GM18951 (cell line): ENCODE results near the gene LACRT.

Experiments
- POLR2A ChIP-seq: IDR thresholded peaks from 4 replicates; pipeline ENCODE4 v1.6.1; 2011; ENCODE audit warnings: mild to moderate bottlenecking; ENCODE audit not compliant: insufficient read length, insufficient read depth; ENCODE audit errors: extremely low read depth
- in situ Hi-C: fragments of 300-500 bp; cut with MboI; formaldehyde crosslinking; loops from one replicate; pipeline ENCODE4 v1.12.0; 2022; ENCODE audit warnings: low sequenced_read_pairs, mixed read lengths, inconsistent platforms; ENCODE audit not compliant: unreplicated experiment

LACRT gene

DNA sequence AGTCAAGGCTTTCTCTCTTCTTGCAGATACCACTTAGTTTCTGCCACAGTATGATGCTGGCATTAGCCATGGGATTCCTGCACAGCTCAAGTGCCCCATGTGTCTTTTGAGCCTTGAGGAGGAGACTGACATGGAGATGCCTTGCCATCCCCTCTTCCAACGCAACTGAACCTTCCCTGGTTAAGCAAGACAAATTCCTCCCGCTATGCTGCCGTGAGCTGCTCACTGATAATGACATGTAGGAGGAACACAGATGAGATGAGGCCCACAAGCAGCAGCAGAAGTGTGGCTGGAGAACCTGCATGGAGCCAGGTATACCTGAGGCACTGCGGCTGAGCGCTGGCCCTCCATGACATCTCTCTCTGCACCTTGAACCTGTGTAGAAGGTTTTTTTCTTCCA, 30.8 kb downstream of the LACRT start:
- no peak for TF ChIP-seq POLR2A
- in situ Hi-C loops, result no loop called here

DNA sequence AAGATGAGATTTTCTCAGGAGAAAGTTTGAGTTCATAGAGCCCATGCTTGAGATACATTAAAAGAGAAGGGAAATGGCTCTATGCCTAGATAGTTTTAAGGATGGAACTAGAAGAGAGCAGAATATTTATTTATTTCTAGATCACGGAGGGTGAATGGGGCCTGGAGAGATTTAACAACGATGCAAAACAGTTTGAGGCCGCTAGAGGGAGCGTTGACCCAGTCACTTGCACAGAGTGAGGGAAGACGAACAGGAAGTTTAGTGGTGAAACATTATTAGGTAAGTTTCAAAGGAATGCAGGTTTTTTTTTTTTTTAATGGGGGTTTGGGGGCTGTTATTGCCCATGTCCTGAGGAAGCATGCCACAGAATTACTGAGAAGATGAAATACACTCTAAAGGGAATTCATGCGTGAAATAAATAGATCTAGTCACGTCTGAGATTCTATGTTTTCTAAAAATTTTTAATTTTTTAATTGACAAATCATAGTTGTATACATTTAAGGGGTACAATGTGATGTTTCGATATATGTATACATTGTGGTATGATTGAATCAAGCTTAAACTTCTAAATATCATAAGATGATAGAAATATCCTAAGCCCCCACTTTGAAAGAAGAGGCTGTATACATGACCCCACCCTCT, 31.4 kb downstream of the LACRT start:
- in situ Hi-C loops, result no loop called here
- no peak for TF ChIP-seq POLR2A

DNA sequence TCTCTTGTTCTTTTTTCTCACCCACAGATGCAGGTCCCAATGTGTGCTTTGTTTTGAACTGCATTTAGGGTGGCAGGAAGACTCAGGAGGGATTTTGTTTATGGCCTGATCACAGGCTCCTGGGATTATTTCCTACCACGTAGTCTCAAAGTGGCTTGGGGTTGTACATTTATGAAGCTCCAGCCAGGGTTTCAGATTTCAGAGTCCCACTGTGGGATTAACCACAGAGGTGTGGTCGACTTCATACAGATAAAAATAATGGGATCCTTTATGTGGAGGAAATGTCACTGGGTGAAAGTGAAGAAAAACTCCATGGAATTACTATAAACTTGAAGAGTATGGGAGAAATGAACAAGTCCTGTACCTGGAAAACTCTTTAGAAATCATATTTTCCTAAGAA, 32.0 kb downstream of the LACRT start:
- in situ Hi-C loops, result no loop called here
- no peak for TF ChIP-seq POLR2A

DNA sequence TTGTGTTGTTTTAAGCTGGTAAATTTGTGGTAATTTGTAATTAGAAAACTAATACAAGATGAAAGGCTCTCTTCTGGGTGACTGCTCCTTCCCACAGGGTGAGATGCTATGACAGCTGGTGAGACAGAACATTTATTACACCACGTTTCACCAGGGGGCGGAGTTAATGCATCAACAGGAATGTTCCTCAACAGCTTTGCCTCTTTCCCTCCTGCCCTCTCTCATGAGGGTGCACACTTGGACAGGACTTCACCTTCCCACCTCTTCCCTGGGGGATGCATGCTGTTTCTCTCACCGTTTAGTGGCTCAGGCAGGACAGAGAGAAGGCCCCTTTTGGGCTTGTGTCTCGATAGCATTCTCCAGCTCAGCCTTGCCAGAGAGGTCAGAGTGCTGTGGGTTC, 32.9 kb downstream of the LACRT start:
- in situ Hi-C loops, result no loop called here
- TF ChIP-seq POLR2A, result no peak

DNA sequence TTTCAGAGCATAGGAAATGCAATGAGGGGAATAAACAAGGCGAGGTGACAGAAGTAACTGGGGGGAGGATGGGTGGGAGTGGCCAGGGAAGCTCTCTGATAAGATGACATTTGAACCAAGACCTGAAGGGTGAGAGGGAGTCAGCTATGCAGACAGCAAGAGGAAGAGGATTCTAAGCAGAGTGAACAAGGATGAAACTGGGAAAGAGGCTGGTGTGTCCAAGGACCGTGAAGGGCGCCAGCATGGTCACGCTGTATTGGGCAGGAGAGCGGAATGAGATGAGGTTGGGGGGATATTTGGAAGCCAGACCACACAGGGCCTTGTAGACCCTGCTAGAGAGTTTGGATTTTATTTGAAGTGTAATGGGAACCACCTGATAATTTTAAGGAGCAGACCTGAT, 35.7 kb downstream of the LACRT start:
- in situ Hi-C loops, result no loop called here
- no peak for TF ChIP-seq POLR2A

DNA sequence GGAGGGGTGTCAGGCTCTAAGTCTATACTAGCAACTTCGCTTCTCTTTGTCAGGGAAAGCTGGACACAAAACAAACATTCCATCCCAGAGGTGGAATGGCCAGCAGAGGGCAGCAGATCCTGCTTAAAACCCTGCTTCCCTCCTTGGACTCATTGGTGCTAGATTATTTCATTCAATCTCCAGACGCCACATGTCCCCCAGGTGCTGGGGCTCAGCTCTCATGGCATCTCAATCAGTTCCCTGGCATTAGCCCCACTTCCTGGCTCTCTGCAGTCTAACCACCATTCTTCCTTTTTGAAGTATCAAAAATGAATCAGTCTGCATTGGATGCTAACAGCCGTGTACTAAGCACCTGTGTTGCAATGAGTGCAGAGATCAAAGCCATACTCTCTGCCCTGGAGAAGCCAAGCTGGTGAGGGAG, 38.2 kb downstream of the LACRT start:
- no peak for TF ChIP-seq POLR2A
- in situ Hi-C loops, result no loop called here

DNA sequence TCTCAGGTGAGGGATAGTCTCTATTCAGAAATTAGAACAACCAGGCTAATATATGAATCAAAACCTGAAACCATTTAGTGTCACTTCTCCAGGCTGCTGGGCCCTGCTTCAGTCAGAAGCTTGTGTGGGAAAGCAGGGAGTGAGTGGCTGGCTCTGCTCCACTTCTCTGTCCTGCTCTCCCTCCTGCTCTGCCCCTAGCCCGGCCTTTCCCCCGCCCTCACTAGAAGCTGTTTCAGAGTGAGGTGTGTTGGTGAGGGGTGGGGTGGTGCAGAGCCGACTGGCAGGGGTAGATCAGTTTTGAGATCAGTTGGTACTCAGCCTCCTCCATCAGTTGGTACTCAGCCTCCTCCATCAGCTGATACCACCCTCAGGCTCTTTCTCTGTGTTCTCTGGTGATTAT, 39.2 kb downstream of the LACRT start:
- in situ Hi-C loops, result no loop called here
- no peak for TF ChIP-seq POLR2A

DNA sequence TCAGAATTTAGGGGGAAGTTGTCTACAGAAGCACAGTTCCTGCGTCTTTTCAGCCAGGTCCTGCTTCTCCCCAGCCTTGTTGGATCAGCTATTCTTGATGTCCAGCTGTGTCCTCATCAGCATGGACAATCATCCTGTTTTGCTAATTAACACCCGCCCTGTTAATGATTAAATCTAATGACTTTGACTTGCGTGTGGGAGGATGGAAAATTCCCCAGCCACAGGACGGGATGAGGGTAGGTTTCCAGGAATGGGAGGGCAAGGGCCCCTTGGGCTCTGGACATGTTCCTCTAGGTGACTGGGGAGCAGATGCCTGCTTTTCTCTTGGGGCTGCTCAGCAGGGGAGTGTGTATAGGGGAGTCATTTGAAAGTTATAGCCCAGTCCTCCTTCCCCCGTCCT, 41.0 kb downstream of the LACRT start:
- no peak for TF ChIP-seq POLR2A
- in situ Hi-C loops, result no loop called here

DNA sequence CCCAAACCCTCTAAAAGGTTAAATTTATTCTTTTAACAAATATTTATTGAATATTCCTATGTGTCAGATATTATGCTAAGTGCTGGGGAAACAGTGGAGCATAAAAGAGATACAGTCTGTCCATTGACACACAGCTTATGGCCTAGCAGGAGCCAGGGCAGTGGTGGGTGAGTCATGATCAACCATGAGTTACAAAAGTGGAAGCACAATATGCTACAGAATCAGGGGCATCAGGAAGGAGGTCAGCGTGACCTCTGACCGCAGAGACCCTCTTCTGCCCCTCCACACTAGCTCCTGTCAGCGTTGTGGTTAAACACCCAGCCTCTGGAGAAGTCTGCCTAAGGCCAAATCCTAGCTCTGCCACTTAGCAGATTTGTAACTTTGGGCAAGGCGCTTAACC, 41.6 kb downstream of the LACRT start:
- in situ Hi-C loops, result no loop called here

DNA sequence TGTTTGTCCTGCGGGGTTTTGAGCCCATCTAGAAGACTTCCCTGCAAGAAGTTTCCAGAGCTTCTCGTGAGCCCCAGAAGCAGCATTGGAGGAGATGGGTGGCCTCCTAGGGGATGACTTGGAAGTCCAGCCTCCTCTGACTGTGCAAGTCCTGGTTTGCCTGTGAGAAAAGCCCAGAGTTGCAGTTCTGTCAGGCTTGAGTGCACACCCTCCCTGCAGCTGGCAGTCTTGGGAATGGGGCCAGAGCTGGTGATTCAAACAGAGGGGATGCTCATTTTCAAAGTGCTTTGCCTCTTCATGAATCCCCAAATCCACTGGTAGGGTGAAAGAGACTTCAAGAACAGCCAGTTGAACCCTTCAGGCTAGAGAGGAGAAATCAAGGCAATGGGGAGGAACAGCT, 42.4 kb downstream of the LACRT start:
- in situ Hi-C loops, result no loop called here
- TF ChIP-seq POLR2A, result no peak

More for the DNA sequence above, 41.6 kb downstream of the LACRT start:
- no peak for TF ChIP-seq POLR2A

DNA sequence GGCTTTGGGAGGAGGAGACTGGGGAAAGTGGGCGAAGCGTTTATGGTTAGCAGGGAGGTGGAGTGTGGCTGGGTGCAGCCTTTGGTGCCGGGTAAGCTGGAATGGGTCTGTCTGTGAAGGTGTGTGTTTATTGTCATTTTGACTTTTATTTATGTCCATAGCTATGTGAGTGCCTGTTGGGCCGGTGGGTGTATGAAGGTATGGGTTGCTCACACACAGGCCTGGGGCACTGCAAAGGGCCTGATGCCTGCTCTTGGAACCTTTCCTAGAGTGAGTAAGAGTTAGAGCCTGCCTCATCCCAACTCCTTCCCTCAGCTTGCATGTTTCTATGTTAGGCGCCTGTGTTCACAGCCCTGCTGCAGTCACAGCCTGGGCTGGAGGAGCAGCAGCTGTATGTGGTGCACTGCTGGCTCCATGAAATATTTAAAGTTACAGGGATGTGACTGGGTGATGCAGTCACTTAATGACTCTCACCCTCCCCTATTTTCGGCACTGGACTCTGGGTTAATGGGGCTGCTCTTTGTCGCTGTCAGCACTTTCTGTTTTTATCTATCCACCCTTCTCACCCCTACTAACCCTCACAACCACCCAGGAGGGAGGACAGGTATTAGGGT, 43.6 kb downstream of the LACRT start:
- in situ Hi-C loops, result no loop called here
- TF ChIP-seq POLR2A, result no peak

DNA sequence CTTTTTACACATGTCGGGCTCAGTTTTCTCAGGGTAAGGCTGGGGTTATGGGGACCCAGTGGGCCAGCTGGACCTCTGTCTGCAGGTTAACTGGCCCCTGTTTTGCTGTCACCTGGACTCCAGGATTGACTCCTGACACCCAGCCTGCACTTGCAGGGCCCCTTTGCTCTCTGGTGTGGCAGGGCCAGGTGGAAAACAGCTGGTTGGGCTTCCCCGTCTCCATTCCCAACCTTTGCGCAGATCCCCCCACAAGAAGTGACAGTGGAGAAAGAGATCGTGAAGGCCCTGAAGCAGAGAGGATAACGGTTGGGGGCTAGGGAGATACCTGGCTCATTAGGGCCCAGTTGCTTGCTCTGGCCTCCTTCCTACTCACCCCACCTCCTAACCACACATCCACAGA, 44.7 kb downstream of the LACRT start:
- in situ Hi-C loops, result no loop called here
- no peak for TF ChIP-seq POLR2A

DNA sequence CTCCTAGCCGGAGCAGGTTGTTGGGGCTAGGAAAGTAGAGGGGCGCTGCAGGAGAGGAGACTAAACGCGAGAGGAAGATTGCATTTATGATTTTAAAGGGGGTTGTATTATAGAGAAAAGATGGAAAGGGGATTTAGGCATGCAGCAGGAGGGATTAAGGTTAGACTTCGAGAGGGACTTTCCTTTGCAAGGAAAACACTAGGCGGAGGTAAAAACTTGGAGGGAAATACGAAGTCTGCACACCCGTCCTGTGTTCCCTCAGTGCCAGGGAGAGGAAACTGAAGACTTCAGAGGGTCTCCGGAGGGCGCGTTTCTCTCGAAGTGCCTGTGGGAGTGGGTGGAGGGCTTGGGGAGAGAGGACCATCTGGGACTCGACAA, 45.8 kb downstream of the LACRT start:
- in situ Hi-C loops, result no loop called here
- no peak for TF ChIP-seq POLR2A

DNA sequence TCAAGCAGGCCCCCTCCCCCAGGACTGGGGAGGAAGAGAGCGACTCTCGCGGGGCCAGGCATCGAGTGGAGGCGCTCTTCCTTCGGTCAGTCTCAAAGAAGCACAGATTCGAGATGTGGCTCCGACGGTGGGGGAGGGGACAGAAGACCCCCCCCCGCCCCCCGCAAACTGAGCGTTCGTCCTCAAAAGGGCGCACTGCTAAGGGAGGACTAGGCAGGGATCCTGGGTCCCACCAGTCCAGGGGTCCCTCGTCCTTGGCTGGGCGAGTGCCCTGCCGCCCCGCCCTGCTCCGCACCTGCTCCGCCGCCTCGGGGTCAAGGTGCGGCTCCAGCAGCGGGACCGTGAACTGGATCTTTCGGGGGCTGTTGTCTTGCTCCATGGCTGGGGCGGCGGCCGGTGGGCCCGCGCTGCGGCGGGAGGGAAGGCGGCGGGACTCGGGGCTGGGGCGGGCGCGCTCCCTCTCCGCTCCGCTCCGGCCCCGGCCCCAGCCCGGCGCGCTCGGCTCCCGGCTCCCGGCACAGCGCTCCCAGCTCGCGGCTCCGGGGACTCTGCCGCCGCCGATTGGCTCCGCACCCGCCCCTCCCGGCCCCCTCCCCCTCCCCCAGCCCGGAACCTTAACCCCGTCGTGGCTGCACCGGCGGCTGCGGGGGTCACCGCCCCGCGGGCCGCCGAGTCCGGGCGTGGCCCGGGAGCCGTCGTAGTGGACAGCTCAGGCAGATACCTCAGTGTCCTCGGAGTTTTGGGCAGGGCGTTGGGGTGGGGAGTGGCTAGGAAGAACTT, 46.4 kb downstream of the LACRT start, which contains the start of gene PPP1R1A:
PPP1R1A (minus strand) TSS at position 550 of the 780 bp plus-strand sequence; CDS start at position 379, 171 bp downstream.
- in situ Hi-C loops, result no loop called here
- no peak for TF ChIP-seq POLR2A
